D341Med (cell line): ENCODE data around the gene CPSF4.
"Not testable (repeated sequence)": the region's sequence is repeated elsewhere in the genome, so short reads cannot be mapped to it uniquely, and the experiment has no call there.

Experiments
- DNase-seq: peaks from one replicate; pipeline ENCODE4 v3.0.0; 2012; ENCODE audit warnings: low spot score

The CPSF4 gene

GRCh38 chr7:99408379-99409191, 30.2 kb upstream of the CPSF4 start, which contains the start of the genes BUD31 and PDAP1:
Gene BUD31, plus strand, starts transcription at chr7:99408969. Its CDS starts 2,124 bp downstream, at chr7:99411093.
Gene PDAP1, minus strand, starts transcription at chr7:99408597. Its CDS starts 49 bp downstream, at chr7:99408548.
- DNase-seq = peak; percentile 95

- no peak for DNase-seq
Measured at GRCh38 chr7:99409192-99409572, 29.6 kb upstream of the CPSF4 start.

DNA sequence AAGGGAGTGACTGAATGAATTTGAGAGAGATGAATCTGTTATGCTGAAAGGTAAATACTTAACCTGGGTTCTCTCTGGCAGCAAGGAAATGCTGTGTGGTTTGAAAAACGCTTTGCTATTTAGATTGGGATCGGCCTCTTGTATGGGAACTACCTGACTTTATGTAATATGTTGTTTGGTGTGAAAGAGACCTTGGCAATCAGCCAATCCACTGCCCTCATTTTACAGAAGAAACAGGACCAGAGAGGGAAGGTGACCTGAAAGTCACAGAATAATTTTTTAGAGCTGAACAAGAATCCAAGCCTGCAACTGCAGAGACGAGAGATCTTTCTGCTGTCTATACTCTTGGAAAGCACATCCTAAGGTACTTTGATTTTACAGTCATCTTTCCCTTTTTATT, 28.9 kb upstream of the CPSF4 start:
- no peak for DNase-seq

DNA sequence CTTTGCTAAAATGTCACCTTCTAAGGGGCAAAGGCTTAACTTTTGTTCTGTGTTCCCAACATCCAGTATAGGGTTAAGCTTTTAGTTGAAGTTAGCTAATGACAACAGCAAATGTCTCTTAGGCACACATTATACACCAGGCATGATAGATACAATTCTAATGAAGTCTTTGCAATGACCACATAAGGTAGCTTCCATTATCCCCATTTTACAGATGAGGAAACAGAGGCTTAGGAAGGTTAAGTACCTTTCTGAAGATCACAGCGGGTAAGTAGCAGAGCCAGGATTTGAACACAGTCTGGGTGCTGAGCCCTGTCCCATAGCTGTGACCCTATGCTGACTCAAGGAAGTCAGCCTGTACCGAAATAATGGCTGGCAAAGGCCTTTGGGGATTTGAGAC, 28.1 kb upstream of the CPSF4 start:
- no peak for DNase-seq

- DNase-seq = not testable (repeated sequence)
Measured at GRCh38 chr7:99415513-99416127, 23.1 kb upstream of the CPSF4 start.

GRCh38 chr7:99418260-99418659, 20.5 kb upstream of the CPSF4 start:
- peak; percentile 13 for DNase-seq

- DNase-seq = no peak
Measured at GRCh38 chr7:99419323-99420021, 19.3 kb upstream of the CPSF4 start.

- no peak for DNase-seq
Measured at GRCh38 chr7:99420213-99420612, 18.5 kb upstream of the CPSF4 start.

DNA sequence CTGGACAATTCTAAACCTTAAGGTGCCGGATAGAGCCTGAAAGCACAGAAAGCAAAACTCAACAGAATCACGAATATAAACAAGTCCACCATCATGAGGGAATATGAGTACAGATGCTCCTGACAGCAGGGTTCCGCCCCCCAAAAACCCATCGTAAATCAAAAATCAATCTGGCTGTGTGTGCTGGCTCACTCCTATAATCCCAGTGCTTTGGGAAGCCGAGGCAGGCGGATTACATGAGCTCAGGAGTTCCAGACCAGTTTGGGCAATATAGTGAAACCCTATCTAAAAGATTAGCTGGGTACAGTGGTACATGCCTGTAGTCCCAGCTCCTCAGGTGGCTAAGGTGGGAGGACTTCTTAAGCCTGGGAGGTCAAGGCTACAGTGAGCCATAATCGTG, 17.8 kb upstream of the CPSF4 start:
- no peak for DNase-seq

- DNase-seq = no peak
Measured at GRCh38 chr7:99422186-99422585, 16.6 kb upstream of the CPSF4 start.

DNA sequence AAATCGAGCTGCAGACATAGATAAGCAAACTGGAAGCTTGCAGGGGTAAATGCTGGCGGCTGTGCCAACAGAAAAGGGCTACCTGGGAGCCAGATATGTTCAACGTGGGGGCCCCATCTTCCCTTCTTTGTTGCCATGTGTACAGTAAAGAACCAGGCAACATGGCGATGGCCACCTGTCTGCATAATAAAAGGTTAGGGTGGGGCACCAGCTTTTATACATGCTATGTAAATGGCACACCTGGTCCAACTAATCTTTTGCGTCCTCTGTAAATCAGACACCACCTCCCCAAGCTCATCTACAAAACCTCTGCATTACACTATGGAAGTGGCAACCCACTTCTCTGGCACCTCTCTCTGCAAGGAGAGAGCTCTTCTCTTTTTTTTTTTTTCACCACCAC, 16.1 kb upstream of the CPSF4 start:
- DNase-seq = no peak

DNA sequence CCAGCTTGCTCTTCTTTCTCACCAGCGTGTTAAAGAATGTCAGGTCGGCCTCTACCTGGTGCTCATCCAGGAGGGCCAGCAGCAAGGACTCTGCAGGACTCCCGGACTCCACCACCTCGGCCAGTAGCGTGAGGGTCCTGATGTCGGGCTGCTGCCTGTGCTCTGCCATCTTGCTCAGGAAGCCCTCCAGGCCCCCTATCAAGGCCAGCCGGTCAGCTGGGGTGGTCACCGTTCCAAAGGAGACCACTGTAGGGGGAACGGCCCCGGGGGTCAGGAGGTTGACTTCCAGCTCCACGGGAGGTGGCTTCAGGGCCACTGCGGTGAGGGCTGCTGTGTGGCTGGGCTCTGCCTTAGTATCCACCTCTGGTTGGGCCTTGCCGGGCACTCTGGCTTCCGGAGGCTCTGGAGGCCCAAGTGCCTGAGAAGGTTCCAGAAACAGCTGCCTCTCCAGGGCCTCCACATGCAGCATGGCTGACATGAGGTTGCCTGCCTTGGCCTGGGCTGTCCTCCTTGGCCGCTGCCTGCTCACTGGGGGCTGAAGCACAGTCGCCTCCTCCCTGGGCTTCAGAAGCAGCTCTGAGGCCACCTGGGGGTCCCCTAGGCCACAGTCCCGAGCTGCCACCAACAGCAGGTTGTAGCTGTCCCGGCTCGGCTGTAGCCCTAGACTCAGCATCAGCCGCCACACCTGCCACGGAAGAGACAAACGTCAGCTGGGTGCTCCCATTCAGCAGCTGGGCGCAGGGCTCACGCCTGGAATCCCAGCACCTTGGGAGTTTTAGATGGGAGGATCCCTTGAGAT, 13.6 kb upstream of the CPSF4 start:
- DNase-seq = no peak

DNA sequence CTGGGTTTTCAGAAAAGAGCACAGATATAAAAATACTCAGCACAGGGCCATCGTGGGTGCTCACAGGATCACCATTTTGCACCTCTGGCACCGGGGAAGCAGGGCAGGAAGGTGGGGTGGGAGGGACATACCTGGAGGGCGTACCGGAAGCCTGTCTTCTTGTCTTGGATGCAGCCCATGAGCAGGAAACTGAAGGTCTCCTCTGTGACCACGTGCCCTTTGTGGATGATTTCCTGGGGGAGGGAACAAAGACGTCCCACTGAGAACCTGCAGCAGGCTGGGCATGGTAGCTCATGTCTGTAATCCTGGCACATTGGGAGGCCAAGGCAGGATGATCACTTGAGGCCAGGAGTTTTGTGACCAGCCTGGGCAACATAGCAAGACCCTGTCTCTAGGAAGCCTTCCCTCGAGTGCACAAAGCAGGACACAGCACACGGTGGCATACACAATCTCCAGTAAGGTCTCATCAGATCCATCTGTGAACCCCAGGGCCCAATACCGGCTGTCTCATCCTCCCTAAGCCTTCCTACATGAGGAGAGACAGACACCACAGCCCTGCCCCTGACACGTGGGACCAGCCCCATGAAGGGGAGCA, 9.7 kb upstream of the CPSF4 start:
- no peak for DNase-seq

DNA sequence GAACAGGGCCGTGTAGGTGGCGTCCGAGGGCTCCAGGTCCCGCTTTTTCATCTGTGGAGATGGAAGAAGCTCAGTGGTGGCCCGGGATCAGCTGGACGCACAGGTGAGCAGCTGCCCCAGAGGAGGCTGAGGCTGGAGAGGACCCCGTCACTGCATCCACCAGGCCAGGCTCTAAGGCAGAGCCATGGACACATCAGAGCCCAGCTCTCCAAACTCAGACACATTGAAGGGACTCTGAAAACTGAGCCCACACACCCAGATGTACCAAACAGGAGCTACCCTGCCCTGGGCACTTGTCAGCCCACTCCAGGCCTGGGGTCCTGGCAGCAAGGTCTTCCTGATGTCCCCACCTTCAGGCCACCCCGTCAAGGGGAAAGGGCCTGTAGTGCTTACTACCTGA, 9.0 kb upstream of the CPSF4 start:
- no peak for DNase-seq

GRCh38 chr7:99431756-99432540, 6.8 kb upstream of the CPSF4 start:
- not testable (repeated sequence) for DNase-seq

- no peak for DNase-seq
Measured at GRCh38 chr7:99433158-99433557, 5.6 kb upstream of the CPSF4 start.

DNA sequence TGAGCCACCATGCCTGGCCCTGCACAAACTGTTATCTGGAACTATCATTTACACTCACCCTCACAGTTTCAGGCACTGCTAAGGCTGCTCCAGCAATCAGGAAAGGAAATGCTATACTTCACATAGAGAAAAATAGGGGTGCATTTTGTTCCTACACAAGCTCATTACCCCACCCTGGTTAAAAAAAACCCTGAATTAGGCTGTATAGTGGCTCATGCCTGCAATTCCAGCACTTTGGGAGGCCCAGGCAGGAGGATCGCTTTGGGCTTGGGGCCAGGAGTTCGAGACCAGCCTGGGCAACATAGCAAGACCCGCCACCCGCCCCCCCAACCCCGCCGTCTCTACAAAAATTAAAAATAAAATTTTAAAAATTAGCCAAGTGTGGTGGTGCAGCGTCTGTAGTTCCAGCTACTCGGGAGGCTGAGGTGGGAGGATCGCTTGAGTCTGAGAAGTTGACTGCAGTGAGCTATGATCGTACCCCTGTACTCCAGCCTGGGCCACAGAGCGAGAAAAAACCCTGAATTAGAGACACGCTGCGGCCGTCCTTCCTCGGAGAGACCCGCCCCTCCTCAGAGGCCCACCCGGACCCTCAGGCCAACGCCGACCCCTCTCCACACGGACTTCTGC, 684 bp upstream of the CPSF4 start:
- DNase-seq = no peak

DNA sequence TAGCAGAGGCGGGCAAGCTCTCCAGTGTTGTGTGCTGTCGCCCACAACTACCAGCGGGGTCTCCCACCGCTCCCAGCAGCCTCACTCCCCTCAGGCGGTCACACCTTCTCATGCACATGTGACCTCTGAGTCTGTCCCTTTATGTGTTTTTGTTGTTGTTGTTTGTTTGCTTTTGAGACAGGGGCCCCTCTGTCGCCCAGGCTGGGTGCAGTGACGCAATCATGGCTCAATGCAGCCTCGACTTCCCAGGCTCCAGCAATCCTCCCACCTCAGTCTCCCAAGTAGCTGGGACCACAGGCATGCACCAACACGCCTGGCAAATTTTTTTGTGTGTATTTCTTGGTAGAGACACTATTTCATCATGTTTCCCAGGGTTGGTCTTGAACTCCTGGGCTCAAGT, 1.5 kb downstream of the CPSF4 start:
- DNase-seq = no peak

- no peak for DNase-seq
Measured at GRCh38 chr7:99446096-99446495, 7.4 kb downstream of the CPSF4 start.

GRCh38 chr7:99447943-99448342, 9.2 kb downstream of the CPSF4 start:
- DNase-seq = no peak
